Fibroblast of pulmonary artery (primary cell): ENCODE results near the gene LIMS2.

Experiments used
- DNase-seq: peaks from one replicate; pipeline ENCODE4 v3.0.0-alpha.2; 2010; ENCODE audit warnings: low read depth
- H3K4me3 ChIP-seq: replicated peaks from 2 replicates; pipeline ENCODE4 v1.5.1; 2011; ENCODE audit warnings: low read depth, mild to moderate bottlenecking, control low read depth, low read length, moderate library complexity
- TF ChIP-seq, protein P1 (sequence below): IDR thresholded peaks from 2 replicates; pipeline ENCODE4 v1.5.1; 2011; ENCODE audit warnings: mild to moderate bottlenecking, control low read depth, low read length, inconsistent platforms; ENCODE audit errors: missing control alignments

Gene LIMS2

GRCh38 chr2:127626175-127626574 is 49.2 kb downstream of the LIMS2 start:
- DNase-seq, result no peak
- TF ChIP-seq, protein P1, sequence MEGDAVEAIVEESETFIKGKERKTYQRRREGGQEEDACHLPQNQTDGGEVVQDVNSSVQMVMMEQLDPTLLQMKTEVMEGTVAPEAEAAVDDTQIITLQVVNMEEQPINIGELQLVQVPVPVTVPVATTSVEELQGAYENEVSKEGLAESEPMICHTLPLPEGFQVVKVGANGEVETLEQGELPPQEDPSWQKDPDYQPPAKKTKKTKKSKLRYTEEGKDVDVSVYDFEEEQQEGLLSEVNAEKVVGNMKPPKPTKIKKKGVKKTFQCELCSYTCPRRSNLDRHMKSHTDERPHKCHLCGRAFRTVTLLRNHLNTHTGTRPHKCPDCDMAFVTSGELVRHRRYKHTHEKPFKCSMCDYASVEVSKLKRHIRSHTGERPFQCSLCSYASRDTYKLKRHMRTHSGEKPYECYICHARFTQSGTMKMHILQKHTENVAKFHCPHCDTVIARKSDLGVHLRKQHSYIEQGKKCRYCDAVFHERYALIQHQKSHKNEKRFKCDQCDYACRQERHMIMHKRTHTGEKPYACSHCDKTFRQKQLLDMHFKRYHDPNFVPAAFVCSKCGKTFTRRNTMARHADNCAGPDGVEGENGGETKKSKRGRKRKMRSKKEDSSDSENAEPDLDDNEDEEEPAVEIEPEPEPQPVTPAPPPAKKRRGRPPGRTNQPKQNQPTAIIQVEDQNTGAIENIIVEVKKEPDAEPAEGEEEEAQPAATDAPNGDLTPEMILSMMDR, result no peak
- H3K4me3 ChIP-seq, result no peak overlapping the region

GRCh38 chr2:127625572-127625951 is 49.8 kb downstream of the LIMS2 start:
- TF ChIP-seq, protein P1, result no peak
- no peak overlapping the region for H3K4me3 ChIP-seq
- DNase-seq, result no peak

- TF ChIP-seq, protein P1, result no peak
- DNase-seq, result no peak
Measured at GRCh38 chr2:127624756-127625571, 50.4 kb downstream of the LIMS2 start.

GRCh38 chr2:127624320-127624755 is 51.0 kb downstream of the LIMS2 start:
- TF ChIP-seq, protein P1, result no peak
- DNase-seq, result no peak

More at GRCh38 chr2:127624756-127625571, 50.4 kb downstream of the LIMS2 start:
- no peak overlapping the region for H3K4me3 ChIP-seq

DNA sequence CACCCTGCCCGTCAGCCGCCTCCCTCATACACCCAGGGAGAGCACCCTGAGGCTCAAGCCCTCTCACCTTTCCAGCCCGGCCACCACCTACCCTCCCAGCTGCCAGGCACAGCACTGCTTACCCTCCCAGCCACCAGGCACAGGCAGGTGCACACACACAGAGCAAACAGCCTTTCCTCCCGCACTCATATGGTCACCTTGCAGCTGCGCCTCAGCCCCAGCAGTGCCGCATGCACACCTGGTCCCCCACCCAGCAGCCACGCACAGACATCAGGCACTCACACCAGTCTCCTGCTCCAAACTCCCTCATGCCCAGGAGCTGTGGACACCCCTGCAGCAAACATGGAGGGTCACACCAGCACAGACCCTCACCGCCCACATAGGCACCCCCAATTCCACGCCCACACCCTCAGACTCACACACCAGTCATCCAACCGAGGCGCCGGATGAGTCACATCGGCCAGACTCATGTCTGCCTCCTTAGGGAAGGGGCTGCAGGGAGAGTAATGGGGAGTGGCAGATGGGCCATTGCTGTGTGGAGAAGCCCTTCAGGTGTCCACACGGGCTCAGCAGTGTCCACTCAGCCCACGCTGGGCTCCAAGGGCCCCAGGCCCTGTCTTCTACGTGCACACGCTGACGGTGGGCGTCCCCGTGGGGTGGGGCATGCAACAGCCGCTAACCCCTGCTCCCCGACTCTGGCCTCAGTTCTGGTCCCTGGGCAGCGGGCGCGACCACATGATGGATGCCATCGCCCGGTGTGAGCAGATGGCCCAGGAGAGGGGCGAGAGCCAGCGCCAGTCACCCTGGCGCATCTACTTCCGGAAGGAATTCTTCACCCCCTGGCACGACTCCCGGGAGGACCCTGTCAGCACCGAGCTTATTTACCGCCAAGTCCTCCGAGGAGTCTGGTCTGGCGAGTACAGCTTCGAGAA is 51.7 kb downstream of the LIMS2 start:
- peak; percentile 7 for DNase-seq
- TF ChIP-seq, protein P1, result no peak
- no peak overlapping the region for H3K4me3 ChIP-seq

More at GRCh38 chr2:127624320-127624755, 51.0 kb downstream of the LIMS2 start:
- H3K4me3 ChIP-seq, result no peak overlapping the region

GRCh38 chr2:127622561-127623387 is 52.6 kb downstream of the LIMS2 start:
- TF ChIP-seq, protein P1, result no peak
- no peak overlapping the region for H3K4me3 ChIP-seq
- no peak for DNase-seq
